KMS-11 (cell line): ENCODE measurements around the gene PUS7.
"Not testable (repeated sequence)": the region's sequence is repeated elsewhere in the genome, so short reads cannot be mapped to it uniquely, and the experiment has no call there.

ENCODE experiments used
- H2AFZ ChIP-seq: fragments of 200-600 bp; sonication (generic); 2 replicates; pipeline ENCODE4 v1.6.1; 2016; ENCODE audit warnings: antibody characterized with exemption, mixed run types, low read depth
- H3K27ac ChIP-seq: fragments of 200-600 bp; sonication (generic); 2 replicates; pipeline ENCODE4 v1.6.1; 2016; ENCODE audit warnings: mild to moderate bottlenecking, mixed run types
- H3K27me3 ChIP-seq: fragments of 200-600 bp; sonication (generic); 2 replicates; pipeline ENCODE4 v1.6.1; 2017; ENCODE audit warnings: mild to moderate bottlenecking, low read depth, mixed run types, moderate library complexity; ENCODE audit not compliant: insufficient read depth
- H3K36me3 ChIP-seq: fragments of 200-600 bp; sonication (generic); 2 replicates; pipeline ENCODE4 v1.6.1; 2017; ENCODE audit warnings: mild to moderate bottlenecking, mixed run types; ENCODE audit not compliant: insufficient read depth
- H3K4me1 ChIP-seq: fragments of 200-600 bp; sonication (generic); 2 replicates; pipeline ENCODE4 v1.6.1; 2016; ENCODE audit warnings: mild to moderate bottlenecking, low read depth, mixed run types; ENCODE audit not compliant: poor library complexity, severe bottlenecking
- H3K4me2 ChIP-seq: fragments of 200-600 bp; sonication (generic); 2 replicates; pipeline ENCODE4 v1.7.0; 2016; ENCODE audit warnings: mild to moderate bottlenecking, mixed run types
- H3K4me3 ChIP-seq: fragments of 200-600 bp; sonication (generic); IDR thresholded peaks from 2 replicates; pipeline ENCODE4 v1.6.1; 2017; ENCODE audit warnings: low read depth, low read length, mixed read lengths; ENCODE audit not compliant: insufficient read depth
- H3K79me2 ChIP-seq: fragments of 200-600 bp; sonication (generic); 2 replicates; pipeline ENCODE4 v1.6.1; 2016; ENCODE audit warnings: low read depth, mixed run types; ENCODE audit not compliant: insufficient read depth
- H3K9ac ChIP-seq: fragments of 200-600 bp; sonication (generic); 2 replicates; pipeline ENCODE4 v1.6.1; 2016; ENCODE audit warnings: mild to moderate bottlenecking, mixed run types
- H4K20me1 ChIP-seq: fragments of 200-600 bp; sonication (generic); 2 replicates; pipeline ENCODE4 v1.6.1; 2016; ENCODE audit warnings: mild to moderate bottlenecking, mixed run types; ENCODE audit not compliant: insufficient read depth
- CTCF ChIP-seq: fragments of 200-600 bp; sonication (generic); conservative IDR thresholded peaks from 2 replicates; pipeline ENCODE4 v1.6.1; 2017; ENCODE audit warnings: low read depth, mild to moderate bottlenecking, antibody characterized with exemption, low read length, moderate library complexity, mixed read lengths

Gene PUS7

GRCh38 chr7:105521027-105521716 is 899 bp downstream of the PUS7 start:
- no peak for TF ChIP-seq CTCF
- no peak overlapping the region for H3K4me3 ChIP-seq
- peak overlapping the region; percentile 99 for H2AFZ ChIP-seq
- H3K36me3 ChIP-seq, result no peaks in the 10 kb centered on the region
- peak overlapping the region; percentile 93 for H3K9ac ChIP-seq
- peaks cover 53% of the 10 kb centered on the region for H3K79me2 ChIP-seq
- H4K20me1 ChIP-seq, result peaks cover 8% of the 10 kb centered on the region; the same call in 1 of the 2 replicates
- H3K4me1 ChIP-seq, result peaks cover 29% of the 10 kb centered on the region
- peak overlapping the region; percentile 56 for H3K4me2 ChIP-seq
- no peaks in the 10 kb centered on the region for H3K27me3 ChIP-seq
- H3K27ac ChIP-seq, result peak overlapping the region; percentile 77

- H3K27me3 ChIP-seq, H3K36me3 ChIP-seq, H2AFZ ChIP-seq, H3K4me3 ChIP-seq, H4K20me1 ChIP-seq, H3K27ac ChIP-seq: not testable (repeated sequence)
- Histone ChIP-seq H3K79me2 (peaks cover 59% of the 10 kb centered on the region), H3K4me1 (peaks cover 29% of the 10 kb centered on the region), H3K9ac (peak overlapping the region; percentile 93; the same call in 1 of the 2 replicates), H3K4me2 (peak overlapping the region; percentile 56)
These were observed 1.5 kb downstream of the PUS7 start for GRCh38 chr7:105520620-105521019.

- no peak overlapping the region for H3K27ac ChIP-seq
- peaks cover 8% of the 10 kb centered on the region; the same call in 1 of the 2 replicates for H4K20me1 ChIP-seq
- no peak overlapping the region for H3K9ac ChIP-seq
- H3K4me3 ChIP-seq, result no peak overlapping the region
- no peaks in the 10 kb centered on the region for H3K36me3 ChIP-seq
- no peak overlapping the region for H3K4me2 ChIP-seq
- H3K27me3 ChIP-seq, result no peaks in the 10 kb centered on the region
- no peak for TF ChIP-seq CTCF
- H3K79me2 ChIP-seq, result peaks cover 68% of the 10 kb centered on the region
- peaks cover 29% of the 10 kb centered on the region for H3K4me1 ChIP-seq
- no peak overlapping the region for H2AFZ ChIP-seq
These were observed 2.7 kb downstream of the PUS7 start for GRCh38 chr7:105519353-105519752.

- Histone ChIP-seq H4K20me1 (peaks cover 16% of the 10 kb centered on the region), H3K79me2 (peaks cover 78% of the 10 kb centered on the region), H3K4me1 (peaks cover 45% of the 10 kb centered on the region)
- not testable (repeated sequence) for H3K27me3 ChIP-seq, H3K27ac ChIP-seq, H3K4me3 ChIP-seq, H3K36me3 ChIP-seq, H3K9ac ChIP-seq, H3K4me2 ChIP-seq, H2AFZ ChIP-seq
These were observed 6.5 kb downstream of the PUS7 start for GRCh38 chr7:105515610-105516009.

GRCh38 chr7:105512926-105513526 is 9.0 kb downstream of the PUS7 start:
- H3K4me2 ChIP-seq, result peak overlapping the region; percentile 73
- H3K27me3 ChIP-seq, result no peaks in the 10 kb centered on the region
- peak overlapping the region; percentile 56; the same call in 1 of the 2 replicates for H3K27ac ChIP-seq
- H4K20me1 ChIP-seq, result peaks cover 16% of the 10 kb centered on the region
- H3K79me2 ChIP-seq, result peaks cover 79% of the 10 kb centered on the region
- peaks cover 34% of the 10 kb centered on the region for H3K4me1 ChIP-seq
- no peak for TF ChIP-seq CTCF
- no peaks in the 10 kb centered on the region for H3K36me3 ChIP-seq
- no peak overlapping the region for H3K9ac ChIP-seq
- no peak overlapping the region for H3K4me3 ChIP-seq
- no peak overlapping the region for H2AFZ ChIP-seq
